ENCODE results near the gene ANKRD63. TPM values are rescaled to one million over a fixed set of nuclear protein-coding genes. Genes with fewer than 3 reads are reported as not detected.

ANKRD63 gene
- total RNA-seq, 1 experiment from 2014 or later: not detected

DNA sequence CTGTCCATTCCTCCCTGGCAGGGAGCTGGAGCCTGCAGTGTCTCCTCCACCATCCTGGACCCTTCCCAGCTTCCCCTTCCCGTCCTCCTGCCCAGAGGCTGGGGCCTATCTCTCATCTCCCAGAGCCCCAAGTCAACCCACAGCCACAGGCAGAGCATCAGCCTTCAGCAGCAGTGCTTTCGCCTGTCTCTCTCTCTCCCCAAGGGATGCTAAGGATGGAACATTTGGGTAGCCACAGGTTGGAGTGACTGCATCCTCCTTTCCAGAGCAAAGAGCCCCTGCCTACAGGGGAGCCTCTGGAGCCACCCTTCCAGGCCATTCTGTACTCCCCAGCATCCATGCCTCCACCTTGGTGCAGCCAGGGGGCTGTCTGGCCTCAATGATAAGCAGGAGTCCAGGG, 20.7 kb upstream of the ANKRD63 start:
- CTCF ChIA-PET: no interaction called here

DNA sequence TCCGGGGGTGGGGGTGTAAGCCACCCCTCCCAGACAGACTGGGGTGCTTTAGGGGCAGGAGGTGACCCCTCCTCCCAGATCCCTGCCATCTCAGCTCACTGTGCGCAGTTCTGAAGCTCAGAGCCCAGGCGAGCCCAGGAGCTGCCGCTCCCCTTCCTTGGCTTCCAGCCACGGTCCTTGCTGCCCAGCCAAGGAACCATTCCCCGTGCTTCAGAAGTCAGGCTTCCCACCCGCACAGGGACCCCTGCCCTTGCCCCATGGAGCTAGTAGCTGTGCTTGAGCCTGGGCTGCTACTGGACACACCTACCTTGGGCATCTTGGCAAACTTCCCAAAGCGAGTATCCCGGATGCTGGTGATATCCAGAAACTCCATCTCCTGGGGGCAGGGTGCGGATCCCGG, 20.1 kb upstream of the ANKRD63 start:
- no peaks in the 10 kb centered on the region for H3K27me3 Mint-ChIP-seq (ENCODE audit: unreplicated experiment)
- CTCF ChIA-PET: no interaction called here
- no peak overlapping the region for H3K27ac Mint-ChIP-seq (ENCODE audit: unreplicated experiment)
- H3K9me3 Mint-ChIP-seq (ENCODE audit: low read depth, unreplicated experiment): no peaks in the 10 kb centered on the region
- peaks cover 8% of the 10 kb centered on the region for H3K4me1 Mint-ChIP-seq (ENCODE audit: low read depth, unreplicated experiment)
- H3K36me3 Mint-ChIP-seq (ENCODE audit: insufficient read depth, unreplicated experiment): peaks cover 13% of the 10 kb centered on the region
- TF ChIP-seq, protein P1, sequence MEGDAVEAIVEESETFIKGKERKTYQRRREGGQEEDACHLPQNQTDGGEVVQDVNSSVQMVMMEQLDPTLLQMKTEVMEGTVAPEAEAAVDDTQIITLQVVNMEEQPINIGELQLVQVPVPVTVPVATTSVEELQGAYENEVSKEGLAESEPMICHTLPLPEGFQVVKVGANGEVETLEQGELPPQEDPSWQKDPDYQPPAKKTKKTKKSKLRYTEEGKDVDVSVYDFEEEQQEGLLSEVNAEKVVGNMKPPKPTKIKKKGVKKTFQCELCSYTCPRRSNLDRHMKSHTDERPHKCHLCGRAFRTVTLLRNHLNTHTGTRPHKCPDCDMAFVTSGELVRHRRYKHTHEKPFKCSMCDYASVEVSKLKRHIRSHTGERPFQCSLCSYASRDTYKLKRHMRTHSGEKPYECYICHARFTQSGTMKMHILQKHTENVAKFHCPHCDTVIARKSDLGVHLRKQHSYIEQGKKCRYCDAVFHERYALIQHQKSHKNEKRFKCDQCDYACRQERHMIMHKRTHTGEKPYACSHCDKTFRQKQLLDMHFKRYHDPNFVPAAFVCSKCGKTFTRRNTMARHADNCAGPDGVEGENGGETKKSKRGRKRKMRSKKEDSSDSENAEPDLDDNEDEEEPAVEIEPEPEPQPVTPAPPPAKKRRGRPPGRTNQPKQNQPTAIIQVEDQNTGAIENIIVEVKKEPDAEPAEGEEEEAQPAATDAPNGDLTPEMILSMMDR (IDR thresholded peaks at IDR 0.05; ENCODE audit: unreplicated experiment): no peak
- intact Hi-C loops (cut with micrococcal nuclease; ENCODE audit: unreplicated experiment): no loop called here
- DNase-seq: no peak
- no peak overlapping the region for H3K4me3 Mint-ChIP-seq (ENCODE audit: low read depth, unreplicated experiment)
- no TSS peak for BruUV-seq (replicated peaks)

More for the DNA sequence above, 20.7 kb upstream of the ANKRD63 start:
- intact Hi-C loops (cut with micrococcal nuclease; ENCODE audit: unreplicated experiment): no loop called here
- BruUV-seq (replicated peaks): no TSS peak
- Mint-ChIP-seq H3K27ac (ENCODE audit: unreplicated experiment) (no peak overlapping the region), H3K27me3 (ENCODE audit: unreplicated experiment) (no peaks in the 10 kb centered on the region), H3K36me3 (ENCODE audit: insufficient read depth, unreplicated experiment) (peaks cover 13% of the 10 kb centered on the region), H3K9me3 (ENCODE audit: low read depth, unreplicated experiment) (no peaks in the 10 kb centered on the region), H3K4me1 (ENCODE audit: low read depth, unreplicated experiment) (peaks cover 8% of the 10 kb centered on the region), H3K4me3 (ENCODE audit: low read depth, unreplicated experiment) (no peak overlapping the region)
- TF ChIP-seq, protein P1 (IDR thresholded peaks at IDR 0.05; ENCODE audit: unreplicated experiment): no peak
- no peak for DNase-seq

DNA sequence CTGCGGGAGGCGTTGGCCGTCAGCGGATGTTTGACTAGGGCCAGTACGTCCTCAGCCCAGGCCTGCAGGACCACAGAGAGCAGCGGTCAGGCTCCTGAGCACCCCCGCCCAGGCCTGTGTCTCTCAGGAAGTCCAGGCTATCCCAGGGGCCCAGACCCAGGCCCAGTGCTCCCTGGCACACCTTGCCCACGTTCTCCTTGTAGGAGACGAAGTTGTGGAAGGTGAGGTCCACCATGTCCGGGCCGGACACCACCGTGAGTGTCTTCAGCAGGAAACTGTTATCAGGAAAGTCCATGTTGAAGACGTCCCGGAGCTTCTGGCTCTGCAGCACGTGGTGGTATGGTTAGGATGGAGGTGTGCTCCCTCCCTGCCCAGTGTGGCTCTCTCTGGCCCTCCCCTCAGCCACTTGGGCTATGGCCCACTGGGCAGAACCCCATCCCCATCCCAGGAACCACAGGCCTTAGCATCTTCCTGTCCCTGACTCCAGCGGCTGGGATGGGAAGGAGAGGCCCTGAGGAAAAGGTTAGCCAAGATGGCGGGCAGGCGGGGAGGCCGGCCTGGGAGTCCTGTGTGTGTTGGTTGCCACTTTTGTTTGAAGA, 19.5 kb upstream of the ANKRD63 start:
- peaks cover 8% of the 10 kb centered on the region for H3K4me1 Mint-ChIP-seq (ENCODE audit: low read depth, unreplicated experiment)
- H3K27ac Mint-ChIP-seq (ENCODE audit: unreplicated experiment): no peak overlapping the region
- no peaks in the 10 kb centered on the region for H3K9me3 Mint-ChIP-seq (ENCODE audit: low read depth, unreplicated experiment)
- CTCF ChIA-PET: no interaction called here
- DNase-seq: no peak
- BruUV-seq (replicated peaks): no TSS peak
- peaks cover 13% of the 10 kb centered on the region for H3K36me3 Mint-ChIP-seq (ENCODE audit: insufficient read depth, unreplicated experiment)
- no peak overlapping the region for H3K4me3 Mint-ChIP-seq (ENCODE audit: low read depth, unreplicated experiment)
- no peaks in the 10 kb centered on the region for H3K27me3 Mint-ChIP-seq (ENCODE audit: unreplicated experiment)
- intact Hi-C loops (cut with micrococcal nuclease; ENCODE audit: unreplicated experiment): no loop called here
- TF ChIP-seq, protein P1 (IDR thresholded peaks at IDR 0.05; ENCODE audit: unreplicated experiment): no peak

DNA sequence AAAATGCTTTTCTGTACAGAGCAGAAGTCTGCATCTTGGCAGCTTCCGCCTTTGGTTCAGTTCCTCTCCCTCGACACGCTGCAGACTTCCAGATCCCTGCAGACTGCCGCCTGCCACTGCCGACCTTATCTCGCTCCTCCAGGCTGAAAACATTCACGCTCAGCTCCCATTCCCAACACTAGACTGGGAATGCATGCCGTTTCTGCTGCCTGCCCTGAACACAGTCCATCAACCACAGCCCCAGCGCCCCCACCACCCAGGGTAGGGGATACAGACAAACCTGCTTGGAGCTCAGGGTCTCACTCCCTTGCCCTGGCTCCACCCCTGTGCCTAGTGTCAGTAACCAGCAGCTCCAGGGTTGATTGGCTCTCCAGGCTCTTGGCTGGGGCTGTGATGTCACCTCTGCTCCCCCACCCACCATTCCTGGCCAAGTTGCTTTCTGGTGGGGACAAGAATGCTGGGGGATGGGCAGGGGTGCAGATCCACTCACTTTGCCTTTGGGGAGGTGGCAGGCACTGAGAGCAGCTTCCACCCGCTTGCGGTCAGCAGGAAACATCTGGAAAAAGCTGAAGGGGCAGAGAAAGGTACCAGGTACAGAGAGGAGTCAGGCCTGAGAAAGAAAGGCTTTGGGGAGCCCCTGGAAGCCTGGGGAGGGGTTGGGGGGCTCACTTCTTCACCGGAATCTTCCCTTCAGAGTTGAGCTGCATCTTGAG, 18.8 kb upstream of the ANKRD63 start:
- Mint-ChIP-seq H3K4me3 (ENCODE audit: low read depth, unreplicated experiment) (no peak overlapping the region), H3K27ac (ENCODE audit: unreplicated experiment) (no peak overlapping the region), H3K9me3 (ENCODE audit: low read depth, unreplicated experiment) (no peaks in the 10 kb centered on the region), H3K4me1 (ENCODE audit: low read depth, unreplicated experiment) (peaks cover 4% of the 10 kb centered on the region), H3K36me3 (ENCODE audit: insufficient read depth, unreplicated experiment) (peaks cover 13% of the 10 kb centered on the region), H3K27me3 (ENCODE audit: unreplicated experiment) (no peaks in the 10 kb centered on the region)
- no peak for DNase-seq
- intact Hi-C loops (cut with micrococcal nuclease; ENCODE audit: unreplicated experiment): no loop called here
- CTCF ChIA-PET: interaction anchor here (0.6 kb wide), 1 partner anchor 345 kb away, joined by 3 read pairs; no protein-coding TSS in a partner anchor
- no TSS peak for BruUV-seq (replicated peaks)
- TF ChIP-seq, protein P1 (IDR thresholded peaks at IDR 0.05; ENCODE audit: unreplicated experiment): no peak

Data from Calu3 (cell line).